ENCODE measurements around the gene ATP13A2.

DNA sequence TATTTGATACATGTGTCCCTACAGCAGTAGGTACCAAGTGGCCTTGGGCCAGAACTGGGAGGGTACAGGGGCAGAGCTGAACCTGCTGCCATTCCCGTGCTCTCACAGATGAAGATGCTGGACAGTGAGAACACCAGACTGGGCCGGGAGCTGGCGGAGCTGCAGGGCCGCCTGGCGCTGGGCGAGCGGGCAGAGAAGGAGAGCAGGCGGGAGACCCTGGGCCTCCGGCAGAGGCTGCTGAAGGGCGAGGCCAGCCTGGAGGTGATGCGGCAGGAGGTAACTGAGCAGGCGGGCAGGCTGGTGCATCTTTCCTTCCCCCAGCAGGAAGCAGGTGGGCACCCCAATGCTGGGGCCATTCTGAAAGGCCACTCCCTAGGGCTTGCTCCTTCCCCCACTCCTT, 53.3 kb downstream of the ATP13A2 start:
- TF ChIP-seq, protein P1, sequence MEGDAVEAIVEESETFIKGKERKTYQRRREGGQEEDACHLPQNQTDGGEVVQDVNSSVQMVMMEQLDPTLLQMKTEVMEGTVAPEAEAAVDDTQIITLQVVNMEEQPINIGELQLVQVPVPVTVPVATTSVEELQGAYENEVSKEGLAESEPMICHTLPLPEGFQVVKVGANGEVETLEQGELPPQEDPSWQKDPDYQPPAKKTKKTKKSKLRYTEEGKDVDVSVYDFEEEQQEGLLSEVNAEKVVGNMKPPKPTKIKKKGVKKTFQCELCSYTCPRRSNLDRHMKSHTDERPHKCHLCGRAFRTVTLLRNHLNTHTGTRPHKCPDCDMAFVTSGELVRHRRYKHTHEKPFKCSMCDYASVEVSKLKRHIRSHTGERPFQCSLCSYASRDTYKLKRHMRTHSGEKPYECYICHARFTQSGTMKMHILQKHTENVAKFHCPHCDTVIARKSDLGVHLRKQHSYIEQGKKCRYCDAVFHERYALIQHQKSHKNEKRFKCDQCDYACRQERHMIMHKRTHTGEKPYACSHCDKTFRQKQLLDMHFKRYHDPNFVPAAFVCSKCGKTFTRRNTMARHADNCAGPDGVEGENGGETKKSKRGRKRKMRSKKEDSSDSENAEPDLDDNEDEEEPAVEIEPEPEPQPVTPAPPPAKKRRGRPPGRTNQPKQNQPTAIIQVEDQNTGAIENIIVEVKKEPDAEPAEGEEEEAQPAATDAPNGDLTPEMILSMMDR (IDR thresholded peaks at IDR 0.05 in 4 of 5, conservative IDR thresholded peaks at IDR 0.05 in 1 of 5), result no peak
- no peak for TF ChIP-seq POLR2A (IDR thresholded peaks at IDR 0.05)
